Transverse colon (tissue), 4 donors: ENCODE results near the gene SMG5.

Source experiments
- CTCF ChIP-seq, 5 experiments: fragments of 200-600 bp in 3 of 5; fragments of 450-650 bp in 2 of 5; sonication (generic) in 3 of 5; IDR thresholded peaks; 1 replicate in 2 of 5; 2 replicates in 3 of 5; pipeline ENCODE4 v1.5.1; 2016 to 2017; ENCODE audit warnings: antibody characterized with exemption in 5 of 5, inconsistent platforms in 3 of 5, mild to moderate bottlenecking in 2 of 5, moderate library complexity in 1 of 5
- EP300 ChIP-seq: sonication (generic); formaldehyde crosslinking; IDR thresholded peaks from one replicate; pipeline ENCODE4 v1.6.1; 2017; ENCODE audit warnings: antibody characterized with exemption, low read depth
- POLR2A ChIP-seq: fragments of 450-650 bp; IDR thresholded peaks from one replicate; pipeline ENCODE4 v1.6.1; 2016; ENCODE audit warnings: antibody characterized with exemption, mild to moderate bottlenecking, moderate library complexity
- POLR2AphosphoS5 ChIP-seq, 3 donors: sonication (generic); formaldehyde crosslinking; IDR thresholded peaks; one replicate each; pipeline ENCODE4 v1.6.1; 2016; ENCODE audit warnings: antibody characterized with exemption in 3 of 3

GRCh38 chr1:156295391-156295947 lies 12.8 kb upstream of the SMG5 start, which contains the start of gene GLMP:
- no peak for TF ChIP-seq CTCF (IDR thresholded peaks at IDR 0.05)
- TF ChIP-seq POLR2A = no peak
- no peak for TF ChIP-seq EP300
- TF ChIP-seq POLR2AphosphoS5 (IDR thresholded peaks at IDR 0.05) = peak; percentile 37 to 46 (median 40)
